T47D (cell line): ENCODE measurements around the gene CLDN3.
"Not testable (repeated sequence)": the region's sequence is repeated elsewhere in the genome, so short reads cannot be mapped to it uniquely, and the experiment has no call there.

Source experiments
- DNase-seq, 2 experiments: peaks; one replicate each; pipeline versions ENCODE4 v3.0.0 to v3.0.0-alpha.2; 2011 to 2012; ENCODE audit warnings: low read depth in 1 of 2, low spot score in 1 of 2
- JUND ChIP-seq: IDR thresholded peaks from 2 replicates; pipeline ENCODE4 v1.6.1; 2012; ENCODE audit warnings: low read depth
- in situ Hi-C: cut with HindIII; loops from 2 replicates; pipeline ENCODE4 v1.10.0; 2016; ENCODE audit warnings: low sequenced_read_pairs, low pct_unique_long_range_greater_than_20kb

CLDN3 gene

DNA sequence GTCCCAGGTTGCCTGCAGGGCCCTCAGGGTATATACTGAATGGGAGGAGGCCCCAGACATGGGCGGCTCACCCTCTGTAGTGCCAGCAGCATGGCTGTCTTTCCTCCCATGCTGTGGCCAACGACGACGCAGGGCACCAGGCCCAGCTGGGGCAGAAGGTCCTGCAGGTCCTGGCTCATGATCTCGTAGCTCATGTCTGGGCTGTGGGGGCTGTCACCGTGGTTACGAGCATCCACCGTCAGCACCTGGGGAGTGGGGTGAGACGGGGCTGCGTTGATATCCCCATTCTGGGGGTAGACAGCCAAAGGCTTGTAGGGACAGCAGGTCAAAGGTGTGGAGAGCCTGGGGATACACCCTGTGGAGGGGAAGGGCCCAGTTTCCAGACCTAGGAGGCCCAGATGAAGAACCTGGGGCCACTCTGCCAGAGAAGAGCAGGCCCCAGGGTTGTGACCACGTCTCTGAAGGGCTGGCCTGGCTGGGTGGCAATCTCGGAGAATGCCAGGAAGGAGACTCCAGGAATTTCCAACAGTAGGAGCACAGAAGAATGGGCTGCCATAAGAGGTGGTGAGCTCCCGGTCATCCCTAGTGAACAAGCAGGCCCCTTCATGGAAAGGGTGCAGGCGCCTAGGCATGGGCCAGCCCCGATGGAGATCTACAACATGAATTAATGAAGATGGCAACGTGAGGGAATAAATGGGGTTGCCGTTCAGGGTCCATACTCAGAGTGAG, 32.4 kb downstream of the CLDN3 start:
- in situ Hi-C loops = no loop called here
- no peak for TF ChIP-seq JUND
- no peak for DNase-seq

GRCh38 chr7:73736885-73737284, 33.2 kb downstream of the CLDN3 start:
- no peak for TF ChIP-seq JUND
- no peak for DNase-seq
- in situ Hi-C loops = no loop called here

- in situ Hi-C loops = no loop called here
- no peak for TF ChIP-seq JUND
- no peak for DNase-seq
These were observed 34.6 kb downstream of the CLDN3 start for GRCh38 chr7:73735528-73735905.

- peak; percentile 75 to 98 for DNase-seq
- in situ Hi-C loops = no loop called here
- TF ChIP-seq JUND = no peak; the same call in 1 of the 2 replicates
These were observed 35.2 kb downstream of the CLDN3 start for GRCh38 chr7:73734619-73735527.

DNA sequence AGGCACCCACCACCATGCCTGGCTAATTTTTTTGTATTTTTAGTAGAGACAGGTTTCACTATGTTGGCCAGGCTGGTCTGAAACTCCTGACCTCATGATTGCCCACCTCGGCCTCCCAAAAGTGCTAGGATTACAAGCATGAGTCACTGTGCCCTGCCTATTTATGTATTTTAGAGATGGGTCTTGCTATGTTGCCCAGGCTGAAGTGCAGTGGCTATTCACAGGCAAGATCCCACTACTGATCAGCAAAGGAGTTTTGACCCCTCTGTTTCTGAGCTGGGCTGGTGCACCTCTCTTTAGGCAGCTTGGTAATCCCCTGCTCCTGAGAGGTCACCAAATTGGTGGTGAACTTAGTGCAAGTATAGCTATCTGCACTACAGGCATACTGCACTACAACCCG, 37.7 kb downstream of the CLDN3 start:
- in situ Hi-C loops = no loop called here
- TF ChIP-seq JUND = no peak

DNA sequence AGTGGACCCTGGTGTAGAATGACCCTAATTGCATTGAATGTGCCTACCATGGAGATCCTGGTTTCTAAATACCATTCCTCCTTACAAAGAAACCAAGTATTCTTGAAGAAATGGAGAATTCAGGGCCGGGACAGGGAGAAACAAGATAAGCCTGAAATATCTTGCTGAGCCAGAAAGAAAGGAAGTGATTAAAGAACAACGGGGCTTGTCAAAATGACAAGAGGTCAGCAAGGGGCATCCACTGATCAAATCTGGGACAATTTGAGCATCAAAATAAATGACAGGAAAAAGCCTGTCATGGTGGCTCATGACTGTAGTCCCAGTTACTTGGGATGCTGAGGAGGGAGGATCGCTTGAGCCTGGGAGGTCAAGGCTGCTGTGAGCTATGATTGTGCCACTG, 39.6 kb downstream of the CLDN3 start:
- DNase-seq = no peak
- in situ Hi-C loops = no loop called here

More for the DNA sequence above, 37.7 kb downstream of the CLDN3 start:
- DNase-seq = no peak

GRCh38 chr7:73728551-73728950, 41.5 kb downstream of the CLDN3 start:
- no peak for TF ChIP-seq JUND
- no peak for DNase-seq
- in situ Hi-C loops = no loop called here

More for the DNA sequence above, 39.6 kb downstream of the CLDN3 start:
- no peak for TF ChIP-seq JUND

GRCh38 chr7:73727952-73728351, 42.1 kb downstream of the CLDN3 start:
- in situ Hi-C loops = no loop called here
- no peak for DNase-seq
- no peak for TF ChIP-seq JUND

DNA sequence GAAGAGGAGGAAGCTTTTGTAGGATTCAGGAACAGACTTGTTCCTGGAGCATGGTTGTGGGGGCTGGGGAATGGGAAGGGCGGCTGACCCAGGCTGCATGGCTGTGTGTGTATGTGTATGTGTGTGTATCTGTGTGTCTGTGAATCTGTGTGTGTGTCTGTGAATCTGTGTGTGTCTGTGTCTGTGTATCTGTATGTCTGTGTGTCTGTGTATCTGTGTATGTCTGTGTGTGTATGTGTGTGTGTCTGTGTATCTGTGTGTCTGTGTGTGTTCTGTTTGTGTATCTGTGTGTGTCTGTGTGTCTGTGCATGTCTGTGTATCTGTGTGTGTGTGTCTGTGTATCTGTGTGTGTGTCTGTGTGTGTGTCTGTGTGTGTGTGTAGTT, 44.0 kb downstream of the CLDN3 start:
- DNase-seq = no peak
- in situ Hi-C loops = no loop called here
- no peak for TF ChIP-seq JUND

- TF ChIP-seq JUND = no peak
- no peak for DNase-seq
- in situ Hi-C loops = no loop called here
These were observed 46.3 kb downstream of the CLDN3 start for GRCh38 chr7:73723813-73724212.

- TF ChIP-seq JUND = no peak
- no peak for DNase-seq
- in situ Hi-C loops = no loop called here
These were observed 47.3 kb downstream of the CLDN3 start for GRCh38 chr7:73722785-73723184.

- DNase-seq, in situ Hi-C loops: not testable (repeated sequence)
These were observed 47.9 kb downstream of the CLDN3 start for GRCh38 chr7:73722182-73722581.

- TF ChIP-seq JUND = no peak
- in situ Hi-C loops = no loop called here
- DNase-seq = peak in 1 of 2 experiments; percentile 37
These were observed 48.7 kb downstream of the CLDN3 start for GRCh38 chr7:73721377-73721817.

DNA sequence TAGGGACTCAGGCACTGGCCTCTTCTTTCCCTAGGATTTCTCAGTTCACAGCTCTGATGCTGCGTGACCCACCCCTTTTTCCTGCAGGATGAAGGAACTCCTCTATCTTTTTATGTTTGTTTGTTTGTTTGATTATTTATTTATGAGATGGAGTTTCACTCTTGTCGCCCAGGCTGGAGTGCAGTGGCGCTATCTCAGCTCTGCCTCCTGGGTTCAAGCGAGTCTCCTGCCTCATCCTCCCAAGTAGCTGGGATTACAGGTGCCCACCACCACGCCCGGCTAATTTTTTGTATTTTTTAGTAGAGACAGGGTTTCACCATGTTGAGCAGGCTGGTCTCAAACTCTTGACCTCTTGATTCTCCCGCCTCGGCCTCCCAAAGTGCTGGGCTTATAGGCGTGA, 49.6 kb downstream of the CLDN3 start:
- DNase-seq, in situ Hi-C loops: not testable (repeated sequence)
